ENCODE results near the gene NKIRAS2. TPM values are rescaled to one million over a fixed set of nuclear protein-coding genes. Genes with fewer than 3 reads are reported as not detected.

Gene NKIRAS2
- total and polyA plus RNA-seq, 2 of the 13 experiments (the other 11 are each of a cell fraction or from before 2014, with no cell fraction given): 27.9 to 42.0 TPM

- TF ChIP-seq MYC (CRISPR knock-in tag; IDR thresholded peaks at IDR 0.05; ENCODE audit: borderline replicate concordance) (peak; percentile 90; the same call in 1 of the 2 replicates), SP2 (CRISPR knock-in tag; IDR thresholded peaks at IDR 0.05) (peak; percentile 76), ZNF230 (CRISPR knock-in tag; IDR thresholded peaks at IDR 0.05) (peak; percentile 62; the same call in 1 of the 2 replicates), LCORL (IDR thresholded peaks at IDR 0.05) (no peak), LCORL (CRISPR knock-in tag; IDR thresholded peaks at IDR 0.05) (peak; percentile 61), ZNF776 (CRISPR knock-in tag; IDR thresholded peaks at IDR 0.05) (peak; percentile 75; the same call in 1 of the 2 replicates), ZBTB7B (CRISPR knock-in tag; IDR thresholded peaks at IDR 0.05) (peak; percentile 72; the same call in 1 of the 2 replicates), MXD3 (CRISPR knock-in tag; IDR thresholded peaks at IDR 0.05) (peak; percentile 74; the same call in 1 of the 2 replicates), ZFP91 (CRISPR knock-in tag; IDR thresholded peaks at IDR 0.05; ENCODE audit: borderline replicate concordance) (peak; percentile 91), ZNF891 (CRISPR knock-in tag; IDR thresholded peaks at IDR 0.05) (peak; percentile 81), RARA (CRISPR knock-in tag; IDR thresholded peaks at IDR 0.05) (peak; percentile 48), TEAD3 (CRISPR knock-in tag; optimal IDR thresholded peaks at IDR 0.05; ENCODE audit: borderline replicate concordance) (peak; percentile 91), U2AF1 (optimal IDR thresholded peaks at IDR 0.05; ENCODE audit: low read depth, low read length) (peak; percentile 98), KDM5B (CRISPR knock-in tag; IDR thresholded peaks at IDR 0.05; ENCODE audit: borderline replicate concordance) (peak; percentile 88; the same call in 1 of the 2 replicates), ZNF501 (CRISPR knock-in tag; IDR thresholded peaks at IDR 0.05) (peak; percentile 95; the same call in 1 of the 2 replicates), HIVEP1 (CRISPR knock-in tag; IDR thresholded peaks at IDR 0.05) (peak; percentile 90), RFXAP (CRISPR knock-in tag; IDR thresholded peaks at IDR 0.05; ENCODE audit: borderline replicate concordance) (peak; percentile 50; the same call in 1 of the 2 replicates), ZNF564 (CRISPR knock-in tag; IDR thresholded peaks at IDR 0.05) (peak; percentile 88), FOXC1 (CRISPR knock-in tag; IDR thresholded peaks at IDR 0.05; ENCODE audit: borderline replicate concordance) (peak; percentile 89; the same call in 1 of the 2 replicates), SOX13 (IDR thresholded peaks at IDR 0.05) (no peak), SOX13 (CRISPR knock-in tag; conservative IDR thresholded peaks at IDR 0.05 in 1 of 2, IDR thresholded peaks at IDR 0.05 in 1 of 2) (peak in 1 of 2 experiments; percentile 69; a peak in 1 of 4 replicates), PCBP2 (optimal IDR thresholded peaks at IDR 0.05; ENCODE audit: low read depth, low read length, poor library complexity, severe bottlenecking) (no peak), ZNF644 (CRISPR knock-in tag; IDR thresholded peaks at IDR 0.05; ENCODE audit: low read depth) (peak; percentile 64), DR1 (CRISPR knock-in tag; IDR thresholded peaks at IDR 0.05) (peak; percentile 63; the same call in 1 of the 2 replicates)
- TF ChIP-seq, protein P1, sequence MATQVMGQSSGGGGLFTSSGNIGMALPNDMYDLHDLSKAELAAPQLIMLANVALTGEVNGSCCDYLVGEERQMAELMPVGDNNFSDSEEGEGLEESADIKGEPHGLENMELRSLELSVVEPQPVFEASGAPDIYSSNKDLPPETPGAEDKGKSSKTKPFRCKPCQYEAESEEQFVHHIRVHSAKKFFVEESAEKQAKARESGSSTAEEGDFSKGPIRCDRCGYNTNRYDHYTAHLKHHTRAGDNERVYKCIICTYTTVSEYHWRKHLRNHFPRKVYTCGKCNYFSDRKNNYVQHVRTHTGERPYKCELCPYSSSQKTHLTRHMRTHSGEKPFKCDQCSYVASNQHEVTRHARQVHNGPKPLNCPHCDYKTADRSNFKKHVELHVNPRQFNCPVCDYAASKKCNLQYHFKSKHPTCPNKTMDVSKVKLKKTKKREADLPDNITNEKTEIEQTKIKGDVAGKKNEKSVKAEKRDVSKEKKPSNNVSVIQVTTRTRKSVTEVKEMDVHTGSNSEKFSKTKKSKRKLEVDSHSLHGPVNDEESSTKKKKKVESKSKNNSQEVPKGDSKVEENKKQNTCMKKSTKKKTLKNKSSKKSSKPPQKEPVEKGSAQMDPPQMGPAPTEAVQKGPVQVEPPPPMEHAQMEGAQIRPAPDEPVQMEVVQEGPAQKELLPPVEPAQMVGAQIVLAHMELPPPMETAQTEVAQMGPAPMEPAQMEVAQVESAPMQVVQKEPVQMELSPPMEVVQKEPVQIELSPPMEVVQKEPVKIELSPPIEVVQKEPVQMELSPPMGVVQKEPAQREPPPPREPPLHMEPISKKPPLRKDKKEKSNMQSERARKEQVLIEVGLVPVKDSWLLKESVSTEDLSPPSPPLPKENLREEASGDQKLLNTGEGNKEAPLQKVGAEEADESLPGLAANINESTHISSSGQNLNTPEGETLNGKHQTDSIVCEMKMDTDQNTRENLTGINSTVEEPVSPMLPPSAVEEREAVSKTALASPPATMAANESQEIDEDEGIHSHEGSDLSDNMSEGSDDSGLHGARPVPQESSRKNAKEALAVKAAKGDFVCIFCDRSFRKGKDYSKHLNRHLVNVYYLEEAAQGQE (IDR thresholded peaks at IDR 0.05; ENCODE audit: borderline replicate concordance in 1 of 2, low read depth in 1 of 2, low read length in 2 of 2): peak in 1 of 2 experiments; percentile 67; a peak in 1 of 4 replicates
These were observed at the start of gene NKIRAS2 (continued) for GRCh38 chr17:42019509-42020404.

Measured in HepG2 (cell line).